Activated naive CD4-positive, alpha-beta T cell treated with anti-CD3 and anti-CD28 coated beads, Interleukin-2, amount 50 U/mL, for 72 hours (primary cell): ENCODE results near the gene PTGFRN. TPM values are rescaled to one million over a fixed set of nuclear protein-coding genes. Genes with fewer than 3 reads are reported as not detected.
"Not testable (repeated sequence)": the region's sequence is repeated elsewhere in the genome, so short reads cannot be mapped to it uniquely, and the experiment has no call there.

ENCODE experiments used
- ATAC-seq, 2 donors: fragments of 150-1000 bp; cut with Tn5 transposase; 2 replicates each; pipeline ENCODE4 v1.10.0; 2021; ENCODE audit warnings: mild to moderate bottlenecking in 2 of 2, moderate library complexity in 2 of 2
- DNase-seq, 2 donors: peaks; one replicate each; pipeline ENCODE4 v3.0.0; 2021 to 2022; ENCODE audit warnings: low spot score in 2 of 2
- H3K27ac Mint-ChIP-seq, 2 donors: one replicate each; pipeline ENCODE4 v1.8.0; 2022; ENCODE audit warnings: mild to moderate bottlenecking in 2 of 2, mixed read lengths in 2 of 2
- H3K36me3 Mint-ChIP-seq, 2 donors: one replicate each; pipeline ENCODE4 v1.8.0; 2022; ENCODE audit warnings: mixed read lengths in 2 of 2
- H3K9me3 Mint-ChIP-seq, 2 donors: one replicate each; pipeline ENCODE4 v1.8.0; 2022; ENCODE audit warnings: mixed read lengths in 2 of 2
- total RNA-seq, 2 donors: library from RNA; stranded (reverse); gene quantifications; one replicate each; pipeline ENCODE4 v1.2.3, GENCODE V29; 2022

The PTGFRN gene
- total RNA-seq, 2 donors from 2014 or later, result 15.9 to 20.3 TPM

DNA sequence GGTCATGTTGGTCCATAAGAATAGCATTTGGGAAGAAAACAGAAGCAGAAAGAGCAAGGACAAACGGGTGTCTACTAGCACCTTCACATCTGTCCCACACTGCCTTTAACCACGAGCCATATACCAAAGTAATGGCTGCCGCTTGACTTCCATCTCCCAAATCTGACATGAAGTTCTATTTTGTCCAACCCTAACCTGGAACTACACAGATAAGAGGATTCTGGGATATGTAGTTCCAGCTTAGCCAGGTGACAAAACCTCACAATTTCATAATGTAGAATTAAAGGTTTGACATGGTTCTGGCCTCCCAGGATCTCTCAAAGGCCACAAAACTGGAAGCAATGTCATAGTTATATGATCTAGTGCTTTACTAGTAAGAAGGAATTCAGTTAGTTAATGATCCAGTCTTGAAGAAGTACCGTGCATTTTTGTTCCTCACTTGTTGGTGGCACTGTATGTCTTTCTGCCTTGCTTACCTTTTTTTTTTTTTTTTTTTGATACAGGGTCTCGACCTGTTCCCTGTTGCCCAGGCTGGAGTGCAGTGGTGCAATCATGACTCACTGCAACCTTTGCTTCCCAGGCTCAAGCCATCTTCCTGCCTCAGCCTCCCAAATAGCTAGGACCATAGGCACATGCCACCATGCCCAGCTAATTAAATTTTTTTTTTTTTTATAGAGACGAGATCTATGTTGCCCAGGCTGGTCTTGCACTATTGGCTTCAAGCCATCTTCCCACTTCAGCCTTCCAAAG lies 17.5 kb downstream of the PTGFRN start:
- ATAC-seq, result no peak
- Mint-ChIP-seq H3K36me3 (no peaks in the 10 kb centered on the region), H3K27ac (no peak overlapping the region), H3K9me3 (no peaks in the 10 kb centered on the region)
- no peak for DNase-seq

DNA sequence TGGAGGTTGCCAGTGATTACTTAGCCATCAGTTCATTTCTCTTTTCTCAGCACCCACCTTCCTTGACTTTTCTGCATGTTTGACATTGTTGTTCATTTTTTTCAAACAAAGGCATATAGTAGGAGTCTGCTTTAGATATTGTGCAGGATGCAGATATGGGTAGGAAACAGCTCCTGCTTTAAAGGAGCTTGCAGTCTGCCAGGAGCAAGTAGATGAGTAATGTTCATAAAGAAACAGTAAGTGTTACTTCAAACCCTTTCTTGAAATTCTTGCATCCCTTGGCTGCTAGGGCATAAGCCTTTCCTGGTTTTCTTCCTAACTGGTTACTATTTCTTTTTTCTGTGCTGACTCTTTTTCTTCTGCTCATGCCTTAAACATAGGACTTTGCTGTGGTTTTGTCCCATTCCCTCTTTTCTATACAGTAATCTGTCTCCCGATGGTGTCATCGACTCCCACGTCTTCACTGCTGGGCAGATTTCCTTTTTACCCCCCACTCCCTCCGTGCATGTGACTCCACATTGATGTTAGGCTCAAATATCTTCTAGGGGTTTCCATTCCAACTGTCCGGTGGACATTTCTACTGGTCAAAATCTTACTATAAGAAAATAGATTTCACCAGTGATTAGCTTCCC lies 20.4 kb downstream of the PTGFRN start:
- Mint-ChIP-seq H3K27ac (no peak overlapping the region), H3K36me3 (peaks cover 0 to 8% of the 10 kb centered on the region in 2 donors), H3K9me3 (no peaks in the 10 kb centered on the region)
- ATAC-seq (no peak), DNase-seq (no peak)

DNA sequence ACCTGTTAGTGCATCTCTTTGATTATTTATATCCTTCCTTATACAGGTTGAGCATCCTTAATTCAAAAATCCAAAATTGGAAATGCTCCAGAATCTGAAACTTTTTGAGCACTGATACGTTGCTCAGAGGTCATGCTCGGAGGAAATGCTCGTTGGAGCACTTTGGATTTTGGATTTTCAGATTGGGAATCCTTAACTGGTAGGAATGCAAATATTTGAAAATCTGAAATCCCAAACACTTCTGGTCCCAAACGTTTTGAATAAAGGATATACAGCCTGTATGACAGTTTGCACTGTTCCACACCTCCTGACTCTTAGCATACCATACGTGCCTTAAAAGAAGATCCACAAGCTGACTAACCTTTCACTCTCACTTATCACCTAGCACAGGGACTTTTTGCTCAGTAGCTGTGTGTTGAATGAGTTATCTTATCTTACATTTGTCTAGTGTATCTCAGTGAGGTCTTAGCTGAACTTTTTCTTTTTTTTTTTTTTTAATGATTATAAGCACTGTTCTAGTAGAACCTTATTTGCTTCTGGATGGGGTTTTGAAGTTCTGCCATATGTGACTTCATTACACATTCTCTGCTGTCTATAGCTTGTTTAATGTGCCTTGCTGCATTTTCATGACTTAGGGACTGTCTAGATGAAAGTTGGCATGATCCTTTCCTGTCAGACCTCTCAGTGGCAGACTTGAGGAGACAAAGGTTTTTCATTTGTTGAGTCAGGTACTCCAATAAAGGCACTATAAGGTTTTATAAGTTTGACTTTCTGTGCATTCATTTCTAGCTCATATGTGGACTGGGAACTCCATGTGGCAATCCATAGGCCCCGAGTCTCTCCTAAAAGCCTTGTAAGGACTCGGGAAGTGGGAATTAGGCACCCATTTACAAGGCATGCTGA lies 21.6 kb downstream of the PTGFRN start:
- Mint-ChIP-seq H3K27ac (peak overlapping the region in 1 of 2 donors; percentile 63), H3K9me3 (no peaks in the 10 kb centered on the region), H3K36me3 (peaks cover 0 to 10% of the 10 kb centered on the region in 2 donors)
- no peak for DNase-seq
- peak; percentile 93 to 95 for ATAC-seq

DNA sequence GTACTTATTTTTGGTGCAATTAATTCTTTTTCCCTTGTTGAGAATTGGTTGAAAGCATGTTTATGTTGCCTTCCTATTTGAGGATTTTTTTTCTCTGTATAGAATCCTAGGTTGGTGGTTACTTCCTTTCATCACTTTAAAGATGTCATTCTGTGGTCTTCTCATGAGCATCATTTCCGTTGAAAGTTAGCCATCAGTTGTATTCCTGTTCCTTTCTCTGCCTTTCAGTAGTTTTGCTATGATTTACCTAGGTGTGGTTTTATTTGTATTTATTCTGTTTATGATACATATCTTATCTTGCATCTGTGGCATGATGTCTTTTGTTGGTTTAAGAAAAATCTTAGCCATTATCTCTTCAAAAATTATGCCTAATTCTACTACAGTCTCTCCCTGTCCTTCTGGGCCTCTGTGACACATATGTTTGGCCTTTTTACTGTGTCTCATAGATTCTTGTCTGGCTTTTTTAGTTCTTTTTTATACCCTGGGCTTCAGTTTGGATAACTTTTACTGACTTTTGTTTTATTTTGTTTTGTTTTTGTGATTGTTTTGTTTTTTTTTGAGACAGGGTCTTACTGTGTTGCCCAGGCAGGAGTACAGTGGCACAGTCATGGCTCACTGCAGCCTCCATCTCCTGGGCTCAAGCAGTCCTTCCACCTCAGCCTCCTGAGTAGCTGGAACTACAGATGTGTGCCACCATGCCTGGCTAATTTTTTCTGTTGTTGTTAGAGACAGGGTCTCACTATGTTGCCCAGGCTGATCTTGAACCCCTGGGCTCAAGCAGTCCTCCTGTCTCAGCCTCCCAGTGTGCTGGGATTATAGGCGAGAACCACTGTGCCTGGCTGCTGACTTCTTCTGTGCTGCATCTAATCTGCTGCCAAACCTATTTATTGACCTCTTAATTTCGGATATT lies 24.1 kb downstream of the PTGFRN start:
- peak overlapping the region; percentile 13 to 61 for H3K27ac Mint-ChIP-seq
- no peak for DNase-seq
- peak; percentile 56 to 66 for ATAC-seq
- no peaks in the 10 kb centered on the region for H3K9me3 Mint-ChIP-seq
- H3K36me3 Mint-ChIP-seq, result peaks cover 0 to 10% of the 10 kb centered on the region in 2 donors

DNA sequence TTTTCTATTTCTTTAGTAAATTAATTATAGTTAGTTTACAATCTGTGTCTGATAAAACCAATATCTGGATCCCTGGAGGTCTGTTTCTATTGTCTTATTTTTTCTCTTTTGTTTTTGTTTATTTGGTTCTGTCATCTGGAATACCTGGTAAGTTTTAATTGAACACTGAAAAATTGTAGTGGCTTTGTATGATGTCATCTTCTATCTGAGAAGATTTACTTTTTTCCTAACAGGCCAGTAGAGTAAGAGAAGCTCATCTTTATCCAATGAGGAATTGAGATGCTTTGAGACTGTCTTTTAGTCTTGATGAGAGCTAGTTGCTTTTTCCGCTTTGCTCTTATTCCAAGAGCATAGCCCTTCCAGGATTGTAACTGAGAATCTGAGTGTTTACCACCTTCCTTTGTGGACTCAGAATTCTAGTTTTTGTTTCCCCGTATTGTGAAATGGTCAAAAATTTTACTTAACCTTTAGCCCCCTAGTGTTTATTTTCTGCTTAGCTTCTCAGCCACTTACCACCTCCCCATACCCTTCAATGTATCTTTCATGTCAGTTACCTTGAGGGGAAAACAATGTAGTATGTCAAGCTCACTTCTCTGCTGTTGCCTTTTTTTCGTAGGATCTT lies 25.0 kb downstream of the PTGFRN start:
- no peak for DNase-seq
- Mint-ChIP-seq H3K36me3 (peaks cover 0 to 10% of the 10 kb centered on the region in 2 donors), H3K9me3 (no peaks in the 10 kb centered on the region), H3K27ac (peak overlapping the region in 1 of 2 donors; percentile 38)
- no peak for ATAC-seq

DNA sequence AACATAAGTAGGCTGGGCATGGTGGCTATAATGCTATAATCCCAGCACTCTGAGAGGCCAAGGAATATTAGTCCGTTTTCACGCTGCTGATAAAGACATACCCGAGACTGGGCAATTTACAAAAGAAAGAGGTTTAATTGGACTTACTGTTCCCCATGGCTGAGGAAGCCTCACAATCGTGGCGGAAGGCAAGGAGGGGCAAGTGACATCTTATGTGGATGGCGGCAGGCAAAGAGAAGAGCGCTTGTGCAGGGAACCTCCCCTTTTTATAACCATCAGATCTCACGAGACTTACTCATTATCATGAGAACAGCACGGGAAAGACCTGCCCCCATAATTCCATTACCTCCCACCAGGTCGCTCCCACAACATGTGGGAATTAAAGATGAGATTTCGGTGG lies 28.5 kb downstream of the PTGFRN start:
- Mint-ChIP-seq H3K27ac (no peak overlapping the region), H3K36me3 (peaks cover 0 to 17% of the 10 kb centered on the region in 2 donors), H3K9me3 (no peaks in the 10 kb centered on the region)
- no peak for DNase-seq
- ATAC-seq, result no peak

DNA sequence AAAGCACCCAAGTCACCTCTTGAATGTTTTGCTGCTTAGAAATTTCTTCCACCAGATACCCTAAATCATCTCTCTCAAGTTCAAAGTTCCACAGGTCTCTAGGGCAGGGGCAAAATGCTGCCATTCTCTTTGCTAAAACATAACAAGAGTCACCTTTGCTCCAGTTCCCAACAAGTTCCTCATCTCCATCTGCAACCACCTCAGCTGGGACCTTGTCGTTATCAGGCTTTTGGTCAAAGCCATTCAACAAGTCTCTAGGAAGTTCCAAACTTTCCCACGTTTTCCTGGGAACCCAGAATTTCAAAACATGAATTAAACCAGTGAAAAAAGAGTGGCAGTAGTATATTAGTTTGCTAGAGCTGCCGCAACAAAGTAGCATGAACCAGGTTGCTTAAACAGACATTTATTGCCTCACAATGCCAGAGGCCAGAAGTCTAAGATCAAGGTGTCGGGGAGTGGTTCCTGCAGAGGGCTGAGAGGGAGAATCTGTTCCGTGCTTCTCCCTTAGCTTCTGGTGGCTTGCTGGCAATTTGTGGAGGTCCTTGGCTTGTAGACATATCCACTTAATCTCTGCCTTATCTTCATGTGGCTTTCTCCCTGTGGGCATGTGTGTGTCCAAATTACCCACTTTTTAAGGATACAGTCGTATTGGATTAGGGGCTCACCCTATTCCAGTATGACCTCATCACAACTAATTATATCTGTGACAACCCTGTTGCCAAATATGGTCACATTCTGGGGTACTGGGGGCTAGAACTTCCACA lies 30.2 kb downstream of the PTGFRN start:
- not testable (repeated sequence) for ATAC-seq, H3K27ac Mint-ChIP-seq, DNase-seq, H3K9me3 Mint-ChIP-seq
- H3K36me3 Mint-ChIP-seq, result peaks cover 0 to 11% of the 10 kb centered on the region in 2 donors

DNA sequence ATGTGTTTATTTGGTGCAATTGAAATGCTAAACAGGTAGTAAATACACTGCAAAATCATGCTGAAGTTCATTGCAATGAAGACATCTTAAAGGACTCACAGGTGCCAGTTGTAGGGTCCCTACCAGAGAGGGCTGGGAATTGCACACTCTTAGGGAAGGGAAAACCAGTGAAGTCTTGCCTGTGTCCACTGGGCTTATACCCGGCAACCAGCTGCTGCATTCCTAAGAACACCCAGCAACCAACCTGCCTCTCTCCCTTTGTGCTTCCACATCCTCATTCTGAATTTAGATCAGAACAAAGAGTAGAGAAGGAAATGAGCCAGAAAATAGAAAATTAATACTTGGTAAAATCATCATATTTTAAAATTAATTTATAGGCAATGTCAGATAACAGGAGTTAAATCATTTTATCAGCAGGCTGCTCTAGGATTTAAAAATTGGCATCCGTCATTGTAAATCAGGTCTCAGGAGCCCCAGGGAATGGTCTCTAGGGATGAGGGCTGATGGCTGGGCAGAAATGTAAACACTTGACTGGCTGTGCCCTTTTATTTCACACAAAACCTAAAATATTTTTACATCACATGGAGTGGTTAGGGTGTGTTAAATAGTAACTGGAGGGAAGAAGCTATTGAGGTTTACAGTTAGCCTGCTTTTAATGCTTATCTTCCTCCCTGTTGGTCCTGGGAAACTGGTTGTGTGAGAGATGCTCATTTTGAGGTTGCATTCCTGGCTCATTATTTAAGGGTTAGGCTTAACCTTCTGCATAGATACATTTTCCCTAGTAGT lies 31.3 kb downstream of the PTGFRN start:
- Mint-ChIP-seq H3K9me3 (no peaks in the 10 kb centered on the region), H3K27ac (no peak overlapping the region), H3K36me3 (peaks cover 0 to 18% of the 10 kb centered on the region in 2 donors)
- ATAC-seq, result no peak
- no peak for DNase-seq

DNA sequence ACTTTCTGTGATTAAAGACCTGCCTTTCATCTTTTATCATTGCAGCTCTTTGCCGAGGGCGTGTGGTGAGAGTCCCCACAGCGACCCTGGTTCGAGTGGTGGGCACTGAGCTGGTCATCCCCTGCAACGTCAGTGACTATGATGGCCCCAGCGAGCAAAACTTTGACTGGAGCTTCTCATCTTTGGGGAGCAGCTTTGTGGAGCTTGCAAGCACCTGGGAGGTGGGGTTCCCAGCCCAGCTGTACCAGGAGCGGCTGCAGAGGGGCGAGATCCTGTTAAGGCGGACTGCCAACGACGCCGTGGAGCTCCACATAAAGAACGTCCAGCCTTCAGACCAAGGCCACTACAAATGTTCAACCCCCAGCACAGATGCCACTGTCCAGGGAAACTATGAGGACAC lies 32.0 kb downstream of the PTGFRN start:
- DNase-seq (no peak), ATAC-seq (no peak)
- no peak overlapping the region for H3K27ac Mint-ChIP-seq
- peaks cover 0 to 18% of the 10 kb centered on the region in 2 donors for H3K36me3 Mint-ChIP-seq
- H3K9me3 Mint-ChIP-seq, result no peaks in the 10 kb centered on the region

DNA sequence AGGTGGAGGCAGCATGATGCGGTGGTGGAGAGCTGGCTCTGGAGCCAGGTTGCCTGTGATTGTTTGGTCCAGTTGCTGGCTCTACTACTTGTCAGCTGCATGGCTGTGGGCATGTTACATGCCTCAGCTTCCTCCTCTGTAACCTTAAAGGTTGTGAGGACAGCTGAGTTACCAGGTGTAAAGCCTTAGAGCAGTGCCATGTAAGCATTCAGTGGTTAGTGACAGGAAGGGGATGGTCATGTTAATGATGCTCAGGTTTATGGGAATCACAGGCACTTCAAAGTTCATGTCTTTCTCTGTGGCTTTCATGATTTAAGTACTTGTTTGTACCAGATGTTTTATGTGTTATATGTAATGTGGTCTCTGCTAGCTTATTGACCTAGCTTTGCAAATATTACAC lies 32.6 kb downstream of the PTGFRN start:
- peak; percentile 65 to 89 for ATAC-seq
- Mint-ChIP-seq H3K27ac (peak overlapping the region in 1 of 2 donors; percentile 92), H3K36me3 (peaks cover 0 to 18% of the 10 kb centered on the region in 2 donors), H3K9me3 (no peaks in the 10 kb centered on the region)
- no peak for DNase-seq

DNA sequence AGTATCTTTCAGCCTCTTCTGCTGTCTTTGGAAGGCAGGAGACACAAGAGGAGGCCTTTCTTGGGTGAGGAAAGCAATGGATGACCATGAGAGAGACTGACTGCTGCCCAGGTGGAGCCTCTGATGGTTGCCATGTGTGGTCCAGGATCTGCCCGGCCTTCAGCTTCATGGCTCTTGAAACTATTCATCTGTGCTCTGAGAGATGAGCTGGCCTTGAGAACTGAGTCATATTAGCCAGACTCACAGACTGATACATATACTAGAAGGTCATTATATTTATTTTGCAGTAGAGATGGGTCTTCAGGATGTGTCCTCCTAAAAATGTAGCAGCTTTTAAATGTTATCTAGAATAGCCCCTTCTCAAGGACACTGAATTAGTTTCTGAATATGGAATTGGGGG lies 33.7 kb downstream of the PTGFRN start:
- peaks cover 0 to 18% of the 10 kb centered on the region in 2 donors for H3K36me3 Mint-ChIP-seq
- H3K27ac Mint-ChIP-seq, result peak overlapping the region; percentile 9
- DNase-seq, result no peak
- ATAC-seq, result peak; percentile 73 to 95
- H3K9me3 Mint-ChIP-seq, result no peaks in the 10 kb centered on the region

DNA sequence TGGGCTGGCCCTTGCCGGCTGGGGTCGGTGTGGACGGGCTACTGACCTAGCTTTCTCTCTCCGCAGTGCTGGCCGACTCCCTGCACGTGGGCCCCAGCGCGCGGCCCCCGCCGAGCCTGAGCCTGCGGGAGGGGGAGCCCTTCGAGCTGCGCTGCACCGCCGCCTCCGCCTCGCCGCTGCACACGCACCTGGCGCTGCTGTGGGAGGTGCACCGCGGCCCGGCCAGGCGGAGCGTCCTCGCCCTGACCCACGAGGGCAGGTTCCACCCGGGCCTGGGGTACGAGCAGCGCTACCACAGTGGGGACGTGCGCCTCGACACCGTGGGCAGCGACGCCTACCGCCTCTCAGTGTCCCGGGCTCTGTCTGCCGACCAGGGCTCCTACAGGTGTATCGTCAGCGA lies 34.9 kb downstream of the PTGFRN start:
- ATAC-seq, result no peak

DNA sequence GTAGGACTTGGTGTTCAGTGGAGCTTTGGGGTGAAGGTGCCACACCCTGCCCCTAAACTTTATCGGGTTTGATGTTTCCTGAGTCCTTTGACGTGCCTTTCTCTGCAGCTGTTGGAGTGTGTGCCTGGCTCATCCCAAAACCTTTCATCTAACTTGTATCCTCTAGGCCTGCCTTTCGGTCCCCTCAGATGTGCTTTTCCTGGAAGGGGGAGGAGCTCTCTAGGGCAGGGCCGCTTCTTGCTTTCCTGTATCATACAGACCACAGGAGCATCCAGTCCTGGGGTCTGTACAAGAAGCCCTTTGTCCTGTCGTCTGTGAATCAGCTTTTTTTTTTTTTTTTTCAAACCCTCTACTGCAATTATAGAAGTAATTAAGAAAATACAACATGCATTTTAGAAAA lies 35.7 kb downstream of the PTGFRN start:
- peak overlapping the region in 1 of 2 donors; percentile 69 for H3K27ac Mint-ChIP-seq
- ATAC-seq, result no peak
- no peaks in the 10 kb centered on the region for H3K9me3 Mint-ChIP-seq
- H3K36me3 Mint-ChIP-seq, result peaks cover 0 to 18% of the 10 kb centered on the region in 2 donors
- DNase-seq, result no peak

More for the DNA sequence above, 34.9 kb downstream of the PTGFRN start:
- Mint-ChIP-seq H3K9me3 (no peaks in the 10 kb centered on the region), H3K36me3 (peaks cover 0 to 18% of the 10 kb centered on the region in 2 donors), H3K27ac (no peak overlapping the region)
- DNase-seq, result no peak

DNA sequence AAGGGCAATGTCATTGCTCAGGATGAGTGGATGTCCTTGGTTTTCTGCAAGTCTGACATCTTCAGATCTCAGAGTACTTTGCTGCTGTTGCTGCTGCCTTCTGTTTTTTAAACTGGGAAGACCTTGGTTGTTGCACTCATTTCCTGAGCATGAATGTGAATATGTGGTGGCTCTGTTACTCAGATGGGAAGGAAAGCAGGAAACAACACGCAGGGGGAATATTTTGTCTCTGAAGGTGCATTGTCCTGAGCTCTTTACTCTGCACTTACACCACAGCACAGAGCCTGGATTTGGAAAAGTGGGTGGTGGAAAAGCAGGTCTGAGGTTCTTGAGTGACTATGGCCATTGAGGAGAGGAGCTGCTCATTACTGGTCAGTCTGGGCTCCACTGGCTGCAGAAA lies 36.3 kb downstream of the PTGFRN start:
- H3K9me3 Mint-ChIP-seq, result no peaks in the 10 kb centered on the region
- ATAC-seq, result no peak
- H3K36me3 Mint-ChIP-seq, result peaks cover 0 to 18% of the 10 kb centered on the region in 2 donors
- no peak for DNase-seq
- H3K27ac Mint-ChIP-seq, result no peak overlapping the region
